Measurements from ENCODE around the gene TFEB. TPM values are rescaled to one million over a fixed set of nuclear protein-coding genes. Genes with fewer than 3 reads are reported as not detected.

TFEB gene
- total and polyA plus RNA-seq, 2 donors (not counting 1 experiment from before 2014, with no cell fraction given) = 1.9 to 7.6 TPM

GRCh38 chr6:41640426-41640825, 95.0 kb downstream of the TFEB start:
- Histone ChIP-seq H3K4me3 (replicated peaks in 1 of 4; ENCODE audit: control extremely low read depth in 1 of 4, insufficient read depth in 1 of 4, low read depth in 3 of 4, low read length in 4 of 4) (no peak overlapping the region), H3K4me1 (ENCODE audit: control insufficient read depth, extremely low read depth, insufficient read depth, low read length) (no peaks in the 10 kb centered on the region), H3K27ac (ENCODE audit: insufficient read depth, low read length) (no peak overlapping the region), H3K79me2 (ENCODE audit: control insufficient read depth, insufficient read depth, low read length) (no peaks in the 10 kb centered on the region), H2AFZ (ENCODE audit: low read length) (no peak overlapping the region), H4K20me1 (ENCODE audit: control insufficient read depth, extremely low read depth, insufficient read depth, low read length) (no peaks in the 10 kb centered on the region), H3K9me3 (ENCODE audit: control insufficient read depth, insufficient read depth, low read depth, low read length) (no peaks in the 10 kb centered on the region), H3K9ac (ENCODE audit: insufficient read depth, low read length) (no peak overlapping the region), H3K4me2 (ENCODE audit: extremely low read depth, insufficient read depth, low read length) (no peak overlapping the region), H3K36me3 (ENCODE audit: control insufficient read depth, insufficient read depth, low read length) (no peaks in the 10 kb centered on the region), H3K27me3 (ENCODE audit: control insufficient read depth, insufficient read depth, low read length) (peaks cover 50% of the 10 kb centered on the region)
- DNase-seq (ENCODE audit: low read depth in 2 of 2) = peak in 1 of 2 donors; percentile 67
- no peak for TF ChIP-seq EZH2 (IDR thresholded peaks at IDR 0.05; ENCODE audit: low read length, missing control alignments)

DNA sequence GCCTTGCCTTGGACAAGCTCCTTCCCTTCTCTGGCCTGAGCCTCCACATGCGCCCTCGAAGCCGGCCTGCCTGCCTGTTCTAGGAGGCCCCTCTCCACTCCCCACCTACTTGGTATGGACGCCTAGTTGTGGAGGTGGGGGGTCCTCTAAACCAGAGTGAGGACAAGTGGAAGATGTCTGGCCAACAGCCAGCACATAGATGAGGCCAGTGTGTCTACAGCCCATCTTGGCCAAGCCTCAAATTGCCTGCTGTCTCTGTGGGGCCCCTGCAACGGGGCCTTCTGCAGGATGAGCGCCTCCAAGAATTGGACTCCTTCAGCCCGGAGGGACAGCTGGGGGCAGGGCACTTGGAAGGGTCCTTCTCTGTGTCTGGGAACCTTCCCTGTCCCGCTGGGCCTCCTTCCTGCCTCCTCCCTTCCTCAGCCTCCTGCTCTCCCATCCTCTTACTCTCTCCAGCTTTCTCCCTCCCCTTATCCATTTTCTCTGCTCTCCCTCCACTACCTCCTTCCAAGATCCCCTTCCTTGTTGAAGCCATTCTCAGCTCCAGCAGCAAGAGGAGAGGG, 95.5 kb downstream of the TFEB start:
- no peaks in the 10 kb centered on the region for H3K79me2 ChIP-seq (ENCODE audit: control insufficient read depth, insufficient read depth, low read length)
- TF ChIP-seq EZH2 (IDR thresholded peaks at IDR 0.05; ENCODE audit: low read length, missing control alignments) (no peak), CTCF (conservative IDR thresholded peaks at IDR 0.05 in 1 of 2, IDR thresholded peaks at IDR 0.05 in 1 of 2; ENCODE audit: low read depth in 1 of 2, low read length in 2 of 2) (no peak)
- no peaks in the 10 kb centered on the region for H4K20me1 ChIP-seq (ENCODE audit: control insufficient read depth, extremely low read depth, insufficient read depth, low read length)
- H3K27ac ChIP-seq (ENCODE audit: insufficient read depth, low read length) = no peak overlapping the region
- H3K27me3 ChIP-seq (ENCODE audit: control insufficient read depth, insufficient read depth, low read length) = peaks cover 48% of the 10 kb centered on the region
- H3K9me3 ChIP-seq (ENCODE audit: control insufficient read depth, insufficient read depth, low read depth, low read length) = no peaks in the 10 kb centered on the region
- H3K36me3 ChIP-seq (ENCODE audit: control insufficient read depth, insufficient read depth, low read length) = no peaks in the 10 kb centered on the region
- DNase-seq (ENCODE audit: low read depth in 2 of 2) = peak in 1 of 2 donors; percentile 33
- H2AFZ ChIP-seq (ENCODE audit: low read length) = no peak overlapping the region
- no peak overlapping the region for H3K4me2 ChIP-seq (ENCODE audit: extremely low read depth, insufficient read depth, low read length)
- H3K9ac ChIP-seq (ENCODE audit: insufficient read depth, low read length) = no peak overlapping the region
- no peaks in the 10 kb centered on the region for H3K4me1 ChIP-seq (ENCODE audit: control insufficient read depth, extremely low read depth, insufficient read depth, low read length)
- no peak overlapping the region for H3K4me3 ChIP-seq (replicated peaks in 1 of 4; ENCODE audit: control extremely low read depth in 1 of 4, insufficient read depth in 1 of 4, low read depth in 3 of 4, low read length in 4 of 4)

DNA sequence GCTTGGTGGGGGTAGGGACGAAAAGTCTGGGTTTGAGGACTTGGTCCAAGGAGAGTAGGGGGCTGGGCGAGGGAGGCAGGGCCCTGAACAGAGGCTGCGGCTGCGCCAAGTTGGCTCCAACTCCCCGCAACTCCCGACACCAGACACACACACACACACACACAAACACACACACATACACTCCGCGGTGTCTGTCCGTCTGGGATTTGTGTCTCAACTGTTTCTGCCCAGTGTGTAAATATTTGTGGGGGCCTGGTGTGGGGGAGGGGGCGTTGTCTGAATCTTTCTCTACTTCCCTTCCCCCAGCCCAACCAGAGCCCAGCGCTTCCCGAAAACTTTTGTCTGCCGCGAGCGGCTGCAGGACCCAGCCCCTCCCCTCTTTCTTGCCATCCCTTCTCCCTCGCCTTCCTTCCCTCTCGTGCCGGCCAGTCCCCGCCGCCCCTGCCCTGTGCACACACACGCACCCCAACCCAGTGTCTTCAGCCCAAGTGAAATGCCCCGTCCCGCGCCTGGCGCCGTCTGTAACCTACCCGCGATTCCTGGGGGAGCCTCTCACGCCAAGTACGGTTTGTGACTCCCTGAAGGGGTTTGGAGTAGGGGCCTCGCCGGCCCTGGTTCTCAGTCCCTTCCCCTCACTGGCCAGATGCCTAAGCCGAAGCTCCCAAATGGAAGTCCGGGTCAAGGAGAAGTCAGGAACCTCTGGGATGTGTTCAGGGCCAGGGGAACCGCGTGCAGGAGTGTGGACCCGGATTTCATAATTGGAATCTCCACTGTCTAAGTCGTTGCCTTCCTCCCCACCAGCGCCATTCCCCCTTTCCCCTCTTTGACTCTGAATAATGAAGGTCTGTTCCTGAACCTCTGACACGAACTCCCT, 96.2 kb downstream of the TFEB start:
- no peaks in the 10 kb centered on the region for H3K79me2 ChIP-seq (ENCODE audit: control insufficient read depth, insufficient read depth, low read length)
- H4K20me1 ChIP-seq (ENCODE audit: control insufficient read depth, extremely low read depth, insufficient read depth, low read length) = no peaks in the 10 kb centered on the region
- no peak overlapping the region for H2AFZ ChIP-seq (ENCODE audit: low read length)
- no peak overlapping the region for H3K9ac ChIP-seq (ENCODE audit: insufficient read depth, low read length)
- peak; percentile 33 to 71 for DNase-seq (ENCODE audit: low read depth in 2 of 2)
- no peaks in the 10 kb centered on the region for H3K36me3 ChIP-seq (ENCODE audit: control insufficient read depth, insufficient read depth, low read length)
- TF ChIP-seq CTCF (conservative IDR thresholded peaks at IDR 0.05 in 1 of 2, IDR thresholded peaks at IDR 0.05 in 1 of 2; ENCODE audit: low read depth in 1 of 2, low read length in 2 of 2) = no peak
- TF ChIP-seq EZH2 (IDR thresholded peaks at IDR 0.05; ENCODE audit: low read length, missing control alignments) = peak; percentile 94
- H3K4me3 ChIP-seq (replicated peaks in 1 of 4; ENCODE audit: control extremely low read depth in 1 of 4, insufficient read depth in 1 of 4, low read depth in 3 of 4, low read length in 4 of 4) = peak overlapping the region in 1 of 4 experiments; percentile 21
- H3K9me3 ChIP-seq (ENCODE audit: control insufficient read depth, insufficient read depth, low read depth, low read length) = no peaks in the 10 kb centered on the region
- no peak overlapping the region for H3K27ac ChIP-seq (ENCODE audit: insufficient read depth, low read length)
- H3K4me1 ChIP-seq (ENCODE audit: control insufficient read depth, extremely low read depth, insufficient read depth, low read length) = no peaks in the 10 kb centered on the region
- H3K4me2 ChIP-seq (ENCODE audit: extremely low read depth, insufficient read depth, low read length) = no peak overlapping the region
- H3K27me3 ChIP-seq (ENCODE audit: control insufficient read depth, insufficient read depth, low read length) = peaks cover 48% of the 10 kb centered on the region
